DMS114 treated with DMSO at 0.1 percent for 48 hours (cell line): Measurements from ENCODE around the gene OPRPN.

Experiments used
- DNase-seq: peaks from one replicate; lab custom pipeline; 2025; ENCODE audit not compliant: unreplicated experiment; lab: John Stamatoyannopoulos, UW

The OPRPN gene

GRCh38 chr4:70397580-70397979 lies at the start of gene OPRPN:
OPRPN (plus strand) TSS chr4:70397940; CDS start chr4:70399286, 1,346 bp downstream.
- no peak for DNase-seq

- DNase-seq = no peak
Measured at GRCh38 chr4:70356185-70356584, 41.6 kb upstream of the OPRPN start.

GRCh38 chr4:70359115-70359661 lies 38.6 kb upstream of the OPRPN start:
- no peak for DNase-seq

- DNase-seq = no peak
Measured at GRCh38 chr4:70360460-70360859, 37.3 kb upstream of the OPRPN start, which contains the start of gene SMR3A. SMR3A (plus strand) TSS chr4:70360760; CDS start chr4:70362116, 1,356 bp downstream.

- DNase-seq = no peak
Measured at GRCh38 chr4:70364002-70364401, 33.7 kb upstream of the OPRPN start.

GRCh38 chr4:70365479-70365878 lies 32.3 kb upstream of the OPRPN start:
- no peak for DNase-seq

- no peak for DNase-seq
Measured at GRCh38 chr4:70367813-70368212, 29.9 kb upstream of the OPRPN start.

- no peak for DNase-seq
Measured at GRCh38 chr4:70371987-70372386, 25.8 kb upstream of the OPRPN start.

GRCh38 chr4:70372760-70373159 lies 25.0 kb upstream of the OPRPN start:
- DNase-seq = no peak

- no peak for DNase-seq
Measured at GRCh38 chr4:70380578-70380977, 17.2 kb upstream of the OPRPN start.

- no peak for DNase-seq
Measured at GRCh38 chr4:70382691-70383181, 15.0 kb upstream of the OPRPN start, which contains the start of gene SMR3B. SMR3B (plus strand) TSS chr4:70383131; CDS start chr4:70384511, 1,380 bp downstream.

- DNase-seq = no peak
Measured at GRCh38 chr4:70392057-70392776, 5.5 kb upstream of the OPRPN start.

- DNase-seq = no peak
Measured at GRCh38 chr4:70399319-70399718, 1.6 kb downstream of the OPRPN start.

- no peak for DNase-seq
Measured at GRCh38 chr4:70402762-70403161, 5.0 kb downstream of the OPRPN start.

- DNase-seq = no peak
Measured at GRCh38 chr4:70405765-70406164, 8.0 kb downstream of the OPRPN start.

- no peak for DNase-seq
Measured at GRCh38 chr4:70425306-70425705, 27.6 kb downstream of the OPRPN start.

GRCh38 chr4:70426789-70427188 lies 29.0 kb downstream of the OPRPN start:
- DNase-seq = no peak

- no peak for DNase-seq
Measured at GRCh38 chr4:70437197-70437596, 39.5 kb downstream of the OPRPN start.

- DNase-seq = no peak
Measured at GRCh38 chr4:70442474-70442873, 44.7 kb downstream of the OPRPN start.

GRCh38 chr4:70443329-70443728 lies 45.6 kb downstream of the OPRPN start:
- no peak for DNase-seq

GRCh38 chr4:70449220-70449619 lies 51.5 kb downstream of the OPRPN start:
- DNase-seq = no peak

GRCh38 chr4:70452946-70453345 lies 55.2 kb downstream of the OPRPN start:
- DNase-seq = no peak
